ENCODE data around the gene NVL.

NVL gene

DNA sequence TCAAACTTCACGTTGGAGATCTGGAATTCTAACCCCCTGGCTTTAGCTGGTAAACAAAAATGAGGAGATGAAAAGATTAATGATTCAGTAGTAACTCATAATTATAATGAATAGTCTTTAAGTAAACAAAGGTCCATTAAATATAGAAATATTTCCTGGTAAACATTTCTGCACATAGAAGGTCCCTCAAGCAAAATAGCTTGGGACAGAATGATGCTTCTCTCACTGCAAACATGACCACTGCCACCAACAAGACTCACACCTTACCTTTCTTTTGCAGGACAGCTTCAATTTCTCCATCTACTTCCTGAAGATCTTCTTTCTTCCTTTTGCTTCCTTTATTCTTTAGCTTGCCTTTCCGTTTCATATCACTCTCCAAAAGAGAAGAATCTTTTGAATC lies 25.2 kb downstream of the NVL start:
- H3K4me1 ChIP-seq (ENCODE audit: control insufficient read depth, insufficient read depth, low read length): no peaks in the 10 kb centered on the region
- no peak overlapping the region for H3K9ac ChIP-seq (ENCODE audit: low read length in 2 of 2)
- H3K36me3 ChIP-seq (ENCODE audit: control insufficient read depth in 2 of 2, insufficient read depth in 2 of 2, low read length in 2 of 2): peaks cover 41 to 43% of the 10 kb centered on the region in 2 donors
- H3K27ac ChIP-seq (ENCODE audit: low read length): no peak overlapping the region
- no peaks in the 10 kb centered on the region for H3K9me3 ChIP-seq (ENCODE audit: control insufficient read depth in 2 of 2, low read length in 2 of 2)
- H3K27me3 ChIP-seq (ENCODE audit: control insufficient read depth in 1 of 2, insufficient read depth in 2 of 2, low read length in 2 of 2): no peaks in the 10 kb centered on the region
- no peak overlapping the region for H3K4me3 ChIP-seq (ENCODE audit: low read length in 2 of 2)

DNA sequence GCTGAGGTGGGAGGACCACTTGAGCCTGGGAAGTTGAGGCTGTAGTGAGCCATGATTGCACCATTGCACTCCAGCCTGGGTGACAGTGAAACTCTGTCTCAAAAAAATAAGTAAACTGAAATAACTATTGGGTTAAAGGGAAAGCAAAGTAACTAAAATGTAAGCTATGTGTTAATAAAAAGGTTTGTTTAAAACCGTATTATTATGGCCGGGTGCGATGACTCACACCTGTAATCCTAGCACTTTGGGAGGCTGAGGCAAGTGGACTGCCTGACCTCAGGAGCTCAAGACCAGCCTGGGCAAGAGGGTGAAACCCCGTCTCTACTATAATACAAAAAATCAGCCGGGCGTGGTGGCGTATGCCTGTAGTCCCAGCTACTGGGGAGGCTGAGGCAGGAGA lies 27.0 kb downstream of the NVL start:
- no peak overlapping the region for H3K27ac ChIP-seq (ENCODE audit: low read length)
- H3K36me3 ChIP-seq (ENCODE audit: control insufficient read depth in 2 of 2, insufficient read depth in 2 of 2, low read length in 2 of 2): peaks cover 44 to 52% of the 10 kb centered on the region in 2 donors
- no peaks in the 10 kb centered on the region for H3K4me1 ChIP-seq (ENCODE audit: control insufficient read depth, insufficient read depth, low read length)
- no peaks in the 10 kb centered on the region for H3K27me3 ChIP-seq (ENCODE audit: control insufficient read depth in 1 of 2, insufficient read depth in 2 of 2, low read length in 2 of 2)
- H3K4me3 ChIP-seq (ENCODE audit: low read length in 2 of 2): no peak overlapping the region
- H3K9ac ChIP-seq (ENCODE audit: low read length in 2 of 2): no peak overlapping the region
- no peaks in the 10 kb centered on the region for H3K9me3 ChIP-seq (ENCODE audit: control insufficient read depth in 2 of 2, low read length in 2 of 2)

DNA sequence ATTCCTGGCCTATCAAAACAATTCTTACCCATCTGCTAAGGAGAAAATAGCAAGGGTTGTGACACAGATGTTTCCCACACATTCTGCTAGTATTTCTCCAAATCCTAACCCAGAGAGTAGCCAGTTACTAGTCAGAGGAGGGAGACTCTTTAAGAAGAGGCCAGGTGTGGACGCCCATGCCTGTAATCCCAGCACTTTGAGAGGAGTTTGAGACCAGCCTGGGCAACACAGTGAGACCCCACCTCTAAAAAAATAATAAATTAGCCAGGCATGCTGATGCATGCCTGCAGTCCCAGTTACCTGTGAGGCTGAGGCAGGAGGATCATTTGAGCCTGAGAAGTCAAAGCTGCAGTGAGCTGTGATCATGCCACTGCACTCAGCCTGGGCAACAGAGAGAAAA lies 28.6 kb downstream of the NVL start:
- Histone ChIP-seq H3K9me3 (ENCODE audit: control insufficient read depth in 2 of 2, low read length in 2 of 2) (no peaks in the 10 kb centered on the region), H3K36me3 (ENCODE audit: control insufficient read depth in 2 of 2, insufficient read depth in 2 of 2, low read length in 2 of 2) (peaks cover 35 to 38% of the 10 kb centered on the region in 2 donors), H3K27me3 (ENCODE audit: control insufficient read depth in 1 of 2, insufficient read depth in 2 of 2, low read length in 2 of 2) (no peaks in the 10 kb centered on the region), H3K27ac (ENCODE audit: low read length) (no peak overlapping the region), H3K4me3 (ENCODE audit: low read length in 2 of 2) (no peak overlapping the region), H3K9ac (ENCODE audit: low read length in 2 of 2) (no peak overlapping the region), H3K4me1 (ENCODE audit: control insufficient read depth, insufficient read depth, low read length) (no peaks in the 10 kb centered on the region)

DNA sequence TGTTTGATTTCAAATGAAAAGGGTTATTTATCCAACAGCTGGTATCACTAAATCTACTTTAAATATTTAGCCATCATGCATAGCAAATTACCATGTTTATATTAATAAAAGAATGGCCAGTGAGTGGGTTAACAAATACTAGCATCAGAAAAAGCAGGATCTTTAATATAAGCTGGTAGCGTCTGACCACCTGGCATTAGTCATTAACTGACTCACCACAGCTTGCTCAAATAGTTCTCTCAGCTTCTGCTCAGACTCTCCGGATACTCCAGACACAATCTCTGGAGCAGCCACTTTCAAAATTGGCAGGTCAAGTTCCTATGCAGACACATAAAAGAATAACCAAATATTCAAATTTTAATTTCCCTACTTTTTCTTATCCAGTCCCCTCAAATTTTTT lies 29.6 kb downstream of the NVL start:
- peaks cover 34% of the 10 kb centered on the region in 2 donors for H3K36me3 ChIP-seq (ENCODE audit: control insufficient read depth in 2 of 2, insufficient read depth in 2 of 2, low read length in 2 of 2)

DNA sequence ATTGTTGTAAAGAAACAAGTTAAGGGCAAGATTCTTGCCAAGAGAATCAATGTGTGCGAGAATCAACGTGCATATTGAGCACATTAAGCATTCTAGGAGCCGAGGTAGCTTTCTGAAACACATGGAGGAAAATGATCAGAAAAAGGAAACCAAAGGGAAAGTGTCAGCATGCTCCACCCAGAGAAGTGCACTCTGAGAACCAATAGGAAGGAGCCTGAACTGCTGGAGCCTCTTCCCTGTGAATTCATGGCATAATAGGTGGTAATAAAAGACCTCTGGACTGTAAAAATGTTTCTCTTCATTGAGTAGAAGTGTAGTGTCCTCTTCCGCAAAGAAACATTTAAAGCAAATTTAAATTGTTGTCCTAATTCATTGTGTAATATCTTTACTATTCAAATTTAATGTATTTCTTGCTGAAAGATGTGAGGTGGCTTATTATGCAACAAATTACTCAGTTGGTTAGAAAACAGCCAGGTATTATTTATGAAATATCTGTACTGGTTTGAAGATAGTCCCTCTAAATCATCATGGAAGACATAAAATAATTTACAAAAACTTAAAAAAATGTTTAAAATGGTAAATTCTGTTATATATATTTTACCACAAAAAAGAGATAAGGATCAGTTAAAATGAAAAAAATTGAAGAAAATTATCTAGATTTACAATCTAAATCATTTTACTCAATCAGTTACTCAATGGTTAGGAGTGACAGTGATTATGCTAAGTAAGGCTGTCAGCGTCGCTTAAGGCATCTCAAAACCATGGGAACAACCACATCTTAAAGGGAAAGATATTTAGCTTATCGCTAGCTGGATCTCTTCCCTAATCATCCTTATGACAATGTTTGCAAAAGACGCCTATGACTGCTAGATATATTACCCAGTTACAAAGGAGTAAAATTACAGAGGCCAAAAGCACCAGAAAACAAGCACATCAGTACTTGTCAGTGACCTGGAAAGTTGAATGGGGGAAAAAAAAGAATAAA lies 31.3 kb downstream of the NVL start:
- Histone ChIP-seq H3K9ac (ENCODE audit: low read length in 2 of 2) (no peak overlapping the region), H3K4me1 (ENCODE audit: control insufficient read depth, insufficient read depth, low read length) (no peaks in the 10 kb centered on the region), H3K27me3 (ENCODE audit: control insufficient read depth in 1 of 2, insufficient read depth in 2 of 2, low read length in 2 of 2) (no peaks in the 10 kb centered on the region), H3K36me3 (ENCODE audit: control insufficient read depth in 2 of 2, insufficient read depth in 2 of 2, low read length in 2 of 2) (peaks cover 38 to 39% of the 10 kb centered on the region in 2 donors), H3K9me3 (ENCODE audit: control insufficient read depth in 2 of 2, low read length in 2 of 2) (no peaks in the 10 kb centered on the region), H3K27ac (ENCODE audit: low read length) (no peak overlapping the region), H3K4me3 (ENCODE audit: low read length in 2 of 2) (no peak overlapping the region)

More for the DNA sequence above, 29.6 kb downstream of the NVL start:
- Histone ChIP-seq H3K4me3 (ENCODE audit: low read length in 2 of 2) (no peak overlapping the region), H3K9ac (ENCODE audit: low read length in 2 of 2) (no peak overlapping the region), H3K27ac (ENCODE audit: low read length) (no peak overlapping the region), H3K9me3 (ENCODE audit: control insufficient read depth in 2 of 2, low read length in 2 of 2) (no peaks in the 10 kb centered on the region), H3K27me3 (ENCODE audit: control insufficient read depth in 1 of 2, insufficient read depth in 2 of 2, low read length in 2 of 2) (no peaks in the 10 kb centered on the region), H3K4me1 (ENCODE audit: control insufficient read depth, insufficient read depth, low read length) (no peaks in the 10 kb centered on the region)

DNA sequence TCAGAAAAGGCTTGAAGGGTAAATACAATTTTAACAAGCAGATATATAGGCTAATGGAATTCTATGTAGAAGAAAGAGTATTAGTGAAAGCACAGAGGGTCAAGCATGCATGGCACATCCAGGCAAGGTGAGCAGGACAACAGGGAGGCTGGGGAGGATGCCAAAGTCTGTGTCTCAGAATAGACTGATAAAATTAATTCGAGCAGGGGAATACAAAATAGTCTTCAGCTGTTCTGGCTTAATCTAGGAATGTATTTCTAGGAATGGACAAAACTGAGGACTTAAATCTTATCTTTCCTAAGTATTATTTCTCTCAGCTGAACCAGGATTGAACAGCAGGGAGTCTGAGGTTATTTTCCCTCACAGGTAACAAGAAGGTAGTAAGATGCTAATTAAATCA lies 35.2 kb downstream of the NVL start:
- Histone ChIP-seq H3K27me3 (ENCODE audit: control insufficient read depth in 1 of 2, insufficient read depth in 2 of 2, low read length in 2 of 2) (no peaks in the 10 kb centered on the region), H3K4me3 (ENCODE audit: low read length in 2 of 2) (no peak overlapping the region), H3K9me3 (ENCODE audit: control insufficient read depth in 2 of 2, low read length in 2 of 2) (no peaks in the 10 kb centered on the region), H3K9ac (ENCODE audit: low read length in 2 of 2) (no peak overlapping the region), H3K4me1 (ENCODE audit: control insufficient read depth, insufficient read depth, low read length) (no peaks in the 10 kb centered on the region), H3K36me3 (ENCODE audit: control insufficient read depth in 2 of 2, insufficient read depth in 2 of 2, low read length in 2 of 2) (peaks cover 31 to 38% of the 10 kb centered on the region in 2 donors), H3K27ac (ENCODE audit: low read length) (no peak overlapping the region)

DNA sequence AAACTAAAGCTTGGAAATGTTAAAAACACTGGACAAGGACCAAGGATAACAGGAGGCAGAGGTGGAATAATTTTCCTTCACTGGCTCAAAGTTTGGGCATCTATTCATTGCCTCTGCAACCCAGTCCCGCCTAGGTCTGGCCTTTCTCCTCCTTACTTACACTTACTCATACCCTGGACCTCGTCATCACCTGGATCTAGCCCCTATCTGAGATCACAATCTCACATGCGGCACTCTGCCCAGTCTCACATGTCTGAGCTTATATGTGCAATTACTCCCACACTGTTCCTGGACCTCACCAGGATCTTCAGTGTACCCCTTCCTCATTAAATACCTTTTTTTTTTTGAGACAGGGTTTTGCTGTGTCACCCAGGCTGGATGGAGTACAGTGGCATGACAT lies 37.6 kb downstream of the NVL start:
- H3K4me1 ChIP-seq (ENCODE audit: control insufficient read depth, insufficient read depth, low read length): no peaks in the 10 kb centered on the region
- no peaks in the 10 kb centered on the region for H3K9me3 ChIP-seq (ENCODE audit: control insufficient read depth in 2 of 2, low read length in 2 of 2)
- no peak overlapping the region for H3K27ac ChIP-seq (ENCODE audit: low read length)
- no peak overlapping the region for H3K9ac ChIP-seq (ENCODE audit: low read length in 2 of 2)
- no peak overlapping the region for H3K4me3 ChIP-seq (ENCODE audit: low read length in 2 of 2)
- peaks cover 38 to 39% of the 10 kb centered on the region in 2 donors for H3K36me3 ChIP-seq (ENCODE audit: control insufficient read depth in 2 of 2, insufficient read depth in 2 of 2, low read length in 2 of 2)
- H3K27me3 ChIP-seq (ENCODE audit: control insufficient read depth in 1 of 2, insufficient read depth in 2 of 2, low read length in 2 of 2): no peaks in the 10 kb centered on the region

DNA sequence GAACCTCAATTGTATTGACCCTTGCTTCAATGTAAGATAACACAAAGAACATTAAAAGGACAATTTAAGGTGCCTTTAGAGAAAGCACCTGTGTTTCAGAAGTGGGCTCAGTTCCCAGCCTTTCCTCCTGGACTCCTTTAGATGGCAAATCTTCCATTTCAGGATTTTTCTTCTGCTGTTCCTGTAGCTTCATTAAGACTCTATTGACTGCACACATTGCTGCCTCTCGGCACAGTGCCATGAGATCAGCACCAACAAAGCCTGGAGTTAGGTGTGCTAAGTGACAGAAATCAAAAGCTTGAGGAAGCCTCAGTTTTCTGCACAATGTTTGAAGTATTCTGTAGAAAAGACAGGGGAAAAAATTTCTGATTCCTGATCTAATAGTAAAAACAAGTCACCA lies 40.6 kb downstream of the NVL start:
- Histone ChIP-seq H3K36me3 (ENCODE audit: control insufficient read depth in 2 of 2, insufficient read depth in 2 of 2, low read length in 2 of 2) (peaks cover 33 to 41% of the 10 kb centered on the region in 2 donors), H3K9ac (ENCODE audit: low read length in 2 of 2) (no peak overlapping the region), H3K9me3 (ENCODE audit: control insufficient read depth in 2 of 2, low read length in 2 of 2) (no peaks in the 10 kb centered on the region), H3K4me3 (ENCODE audit: low read length in 2 of 2) (no peak overlapping the region), H3K4me1 (ENCODE audit: control insufficient read depth, insufficient read depth, low read length) (no peaks in the 10 kb centered on the region), H3K27me3 (ENCODE audit: control insufficient read depth in 1 of 2, insufficient read depth in 2 of 2, low read length in 2 of 2) (no peaks in the 10 kb centered on the region), H3K27ac (ENCODE audit: low read length) (no peak overlapping the region)

DNA sequence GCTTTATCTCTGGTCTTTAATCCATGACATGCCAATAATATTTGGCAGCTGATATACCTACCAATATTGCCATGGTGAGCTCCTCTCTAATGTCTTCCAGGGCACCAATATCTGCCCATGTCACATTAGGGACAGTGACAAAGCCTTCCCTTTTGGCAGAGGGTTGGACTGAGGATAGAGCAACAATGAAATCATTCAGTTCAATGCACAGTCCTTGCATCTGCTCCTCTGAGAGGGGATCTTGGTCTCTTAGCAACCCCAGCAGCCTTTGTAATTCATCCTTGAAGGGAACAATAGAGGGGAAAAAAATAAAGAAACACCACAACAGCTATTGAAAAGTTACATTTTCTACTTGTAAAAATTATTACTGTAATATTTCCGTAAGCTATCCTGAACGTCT lies 42.3 kb downstream of the NVL start:
- H3K9me3 ChIP-seq (ENCODE audit: control insufficient read depth in 2 of 2, low read length in 2 of 2): no peaks in the 10 kb centered on the region
- no peaks in the 10 kb centered on the region for H3K27me3 ChIP-seq (ENCODE audit: control insufficient read depth in 1 of 2, insufficient read depth in 2 of 2, low read length in 2 of 2)
- no peak overlapping the region for H3K9ac ChIP-seq (ENCODE audit: low read length in 2 of 2)
- no peak overlapping the region for H3K27ac ChIP-seq (ENCODE audit: low read length)
- H3K4me1 ChIP-seq (ENCODE audit: control insufficient read depth, insufficient read depth, low read length): no peaks in the 10 kb centered on the region
- peaks cover 25 to 38% of the 10 kb centered on the region in 2 donors for H3K36me3 ChIP-seq (ENCODE audit: control insufficient read depth in 2 of 2, insufficient read depth in 2 of 2, low read length in 2 of 2)
- H3K4me3 ChIP-seq (ENCODE audit: low read length in 2 of 2): no peak overlapping the region

DNA sequence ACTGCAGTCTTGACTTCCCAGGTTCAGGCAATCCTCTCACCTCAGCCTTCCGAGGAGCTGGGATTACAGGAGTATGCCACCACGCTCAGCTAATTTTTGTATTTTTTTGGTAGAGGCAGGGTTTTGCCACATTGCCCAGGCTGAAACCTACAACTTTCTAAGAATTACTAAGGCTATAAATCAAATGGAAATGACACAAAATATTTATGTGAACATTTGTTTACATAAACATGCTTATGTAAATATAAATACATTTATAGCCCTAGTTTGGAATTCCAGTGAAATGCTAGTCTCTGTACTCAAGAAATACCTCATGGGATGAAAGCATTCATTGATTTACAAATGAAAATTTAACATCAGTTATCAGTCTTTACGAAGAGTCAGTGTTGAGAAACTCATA lies 47.8 kb downstream of the NVL start:
- H3K36me3 ChIP-seq (ENCODE audit: control insufficient read depth in 2 of 2, insufficient read depth in 2 of 2, low read length in 2 of 2): peaks cover 5 to 24% of the 10 kb centered on the region in 2 donors
- no peaks in the 10 kb centered on the region for H3K4me1 ChIP-seq (ENCODE audit: control insufficient read depth, insufficient read depth, low read length)
- H3K27ac ChIP-seq (ENCODE audit: low read length): no peak overlapping the region
- no peak overlapping the region for H3K9ac ChIP-seq (ENCODE audit: low read length in 2 of 2)
- H3K27me3 ChIP-seq (ENCODE audit: control insufficient read depth in 1 of 2, insufficient read depth in 2 of 2, low read length in 2 of 2): no peaks in the 10 kb centered on the region
- H3K4me3 ChIP-seq (ENCODE audit: low read length in 2 of 2): no peak overlapping the region
- no peaks in the 10 kb centered on the region for H3K9me3 ChIP-seq (ENCODE audit: control insufficient read depth in 2 of 2, low read length in 2 of 2)

Data from stomach smooth muscle (tissue), 2 donors.